HepG2 (cell line): ENCODE results near the gene PCDHA7. TPM values are rescaled to one million over a fixed set of nuclear protein-coding genes. Genes with fewer than 3 reads are reported as not detected.

Source experiments
- ATAC-seq: fragments of 200-7000 bp; cut with Tn5 transposase; 3 replicates; pipeline ENCODE4 v1.9.1; 2020; ENCODE audit warnings: mild to moderate bottlenecking, moderate library complexity
- BruUV-seq: library from RNA; stranded (reverse); fragments of 400-500 nt; replicated peaks from 2 replicates; lab custom pipeline; 2021; lab: Mats Ljungman, UMichigan
- CTCF ChIA-PET: fragments of 300-600 bp; formaldehyde crosslinking; extraction: SDS; loops from one replicate; lab custom pipeline; 2021; ENCODE audit warnings: low total read pairs, inconsistent platforms, low intra/inter-chr PET ratio; lab: Yijun Ruan, JAX
- POLR2A ChIA-PET: fragments of 350-600 bp; sonication (Branson Sonifier 250); formaldehyde crosslinking; loops from one replicate; lab custom pipeline; 2020; ENCODE audit warnings: antibody characterized with exemption, inconsistent platforms; lab: Yijun Ruan, JAX
- DNase-seq: peaks from one replicate; pipeline ENCODE4 v3.0.0-alpha.2; 2015; ENCODE audit warnings: low spot score
- FAIRE-seq: peaks from 3 replicates; lab custom pipeline; 2011; peaks lifted over from hg19 to GRCh38; lab: Jason Lieb, UNC
- H2AFZ ChIP-seq: one replicate; pipeline ENCODE4 v1.6.1; 2011; ENCODE audit warnings: low read length, inconsistent platforms
- H3K27ac ChIP-seq: fragments of 300-600 bp; 3 replicates; pipeline ENCODE4 v1.8.0; 2011; ENCODE audit warnings: mixed run types, mild to moderate bottlenecking, mixed read lengths, low read length, inconsistent platforms; ENCODE audit not compliant: insufficient read depth; ENCODE audit errors: extremely low read length
- H3K27me3 ChIP-seq, 2 experiments: fragments of 200-600 bp in 1 of 2; 2 replicates in 1 of 2; 3 replicates in 1 of 2; pipeline versions ENCODE4 v1.6.0 to v1.8.0; 2011; ENCODE audit warnings: low read length in 2 of 2, mild to moderate bottlenecking in 2 of 2, moderate library complexity in 2 of 2, inconsistent platforms in 1 of 2; ENCODE audit not compliant: insufficient read depth in 2 of 2, control insufficient read depth in 1 of 2
- H3K36me3 ChIP-seq, 2 experiments: fragments of 200-600 bp in 1 of 2; replicated peaks in 1 of 2; 2 replicates in 1 of 2; 3 replicates in 1 of 2; pipeline versions ENCODE4 v1.5.1 to v1.8.0; 2011; ENCODE audit warnings: low read length in 2 of 2, inconsistent platforms in 1 of 2; ENCODE audit not compliant: insufficient read depth in 2 of 2, control insufficient read depth in 1 of 2
- H3K4me1 ChIP-seq: 2 replicates; pipeline ENCODE4 v1.5.1; 2012; ENCODE audit warnings: low read length, inconsistent platforms; ENCODE audit not compliant: insufficient read depth
- H3K4me2 ChIP-seq: 2 replicates; pipeline ENCODE4 v1.6.0; 2011; ENCODE audit warnings: low read depth, low read length, inconsistent platforms
- H3K4me3 ChIP-seq, 3 experiments: fragments of 200-600 bp in 1 of 3; sonication (generic), shearing (Covaris generic) in 1 of 3; replicated peaks in 1 of 3; 2 replicates each; pipeline ENCODE4 v1.5.1; 2011 to 2016; ENCODE audit warnings: low read length in 3 of 3, inconsistent platforms in 2 of 3, low read depth in 2 of 3, mild to moderate bottlenecking in 2 of 3, control low read depth in 1 of 3, mixed read lengths in 1 of 3; ENCODE audit not compliant: insufficient read depth in 1 of 3
- H3K79me2 ChIP-seq: one replicate; pipeline ENCODE4 v1.6.1; 2011; ENCODE audit warnings: low read length, inconsistent platforms; ENCODE audit not compliant: insufficient read depth
- H3K9ac ChIP-seq: 2 replicates; pipeline ENCODE4 v1.6.0; 2011; ENCODE audit warnings: mild to moderate bottlenecking, low read depth, low read length, inconsistent platforms; ENCODE audit not compliant: insufficient read depth
- H3K9me3 ChIP-seq: 2 replicates; pipeline ENCODE4 v1.5.1; 2012; ENCODE audit warnings: mild to moderate bottlenecking, low read length
- H4K20me1 ChIP-seq: 2 replicates; pipeline ENCODE4 v1.6.0; 2011; ENCODE audit warnings: inconsistent platforms, mild to moderate bottlenecking, low read length, moderate library complexity; ENCODE audit not compliant: insufficient read depth
- HOXA5 ChIP-seq: sonication (generic); formaldehyde crosslinking; IDR thresholded peaks from 2 replicates; pipeline ENCODE4 v1.4.0; 2020; ENCODE audit warnings: missing genetic modification reagents
- HOXD1 ChIP-seq: sonication (generic); formaldehyde crosslinking; IDR thresholded peaks from 2 replicates; pipeline ENCODE4 v1.5.0; 2020; ENCODE audit warnings: missing genetic modification reagents
- KDM5B ChIP-seq: sonication (generic); formaldehyde crosslinking; IDR thresholded peaks from 2 replicates; pipeline ENCODE4 v1.4.0; 2020; ENCODE audit warnings: missing genetic modification reagents, mild to moderate bottlenecking, borderline replicate concordance
- MZF1 ChIP-seq: sonication (generic); formaldehyde crosslinking; IDR thresholded peaks from 2 replicates; pipeline ENCODE4 v1.8.1; 2023; ENCODE audit warnings: mild to moderate bottlenecking, missing genetic modification reagents, borderline replicate concordance
- PRPF4 ChIP-seq: fragments of 200-400 bp; formaldehyde crosslinking; IDR thresholded peaks from 2 replicates; pipeline ENCODE4 v1.6.1; 2016; ENCODE audit warnings: low read length, low read depth; ENCODE audit not compliant: poor library complexity, severe bottlenecking
- STAG1 ChIP-seq: sonication (generic); formaldehyde crosslinking; IDR thresholded peaks from 2 replicates; pipeline ENCODE4 v1.4.0; 2020; ENCODE audit warnings: missing genetic modification reagents
- ZNF382 ChIP-seq: sonication (generic); formaldehyde crosslinking; IDR thresholded peaks from 2 replicates; pipeline ENCODE4 v1.5.0; 2020; ENCODE audit warnings: missing genetic modification reagents, mild to moderate bottlenecking, borderline replicate concordance
- ZNF598 ChIP-seq: sonication (generic); formaldehyde crosslinking; IDR thresholded peaks from 2 replicates; pipeline ENCODE4 v1.5.1; 2020; ENCODE audit warnings: mild to moderate bottlenecking, missing genetic modification reagents, borderline replicate concordance
- ZNF615 ChIP-seq: sonication (generic); formaldehyde crosslinking; IDR thresholded peaks from 2 replicates; pipeline ENCODE4 v1.5.0; 2020; ENCODE audit warnings: mild to moderate bottlenecking, missing genetic modification reagents, borderline replicate concordance
- WGBS: methylation state at CpG from one replicate; pipeline ENCODE4 v1.1.6; 2017; ENCODE audit warnings: low lambda C conversion rate; 5-methylcytosine and 5-hydroxymethylcytosine counted together
- in situ Hi-C: cut with HindIII; loops from 2 replicates; pipeline ENCODE4 v1.10.0; 2017; ENCODE audit warnings: low pct_unique_long_range_greater_than_20kb; ENCODE audit not compliant: extremely low pct_ligation_motif_present
- intact Hi-C: fragments of 100-400 bp; cut with micrococcal nuclease; formaldehyde crosslinking; loops from one replicate; pipeline ENCODE4 v1.10.0; 2022; ENCODE audit not compliant: unreplicated experiment
- polyA plus RNA-seq, 8 experiments: library from polyadenylated mRNA; depleted of rRNA in 3 of 8; stranded (reverse) in 7 of 8; unstranded in 1 of 8; fragments of >200 nt; fragmentation: Illumina TruSeq in 4 of 8; extraction: Trizol in 4 of 8; gene quantifications; 2 replicates each; pipeline versions ENCODE4 v1.2.1 to v1.2.3, GENCODE V29; 2011 to 2016; ENCODE audit warnings: low read depth in 4 of 8, missing spikeins in 1 of 8, mixed read lengths in 1 of 8; ENCODE audit not compliant: insufficient read depth in 1 of 8
- total RNA-seq, 5 experiments: library from RNA; depleted of rRNA; stranded (reverse); fragments of >200 nt; fragmentation: Illumina TruSeq; extraction: Trizol; gene quantifications; 2 replicates each; pipeline ENCODE4 v1.2.3, GENCODE V29; 2016; ENCODE audit warnings: low read depth in 1 of 5
- TF ChIP-seq, protein P1 (sequence below): sonication (generic); formaldehyde crosslinking; IDR thresholded peaks from 2 replicates; pipeline ENCODE4 v1.5.0; 2020; ENCODE audit warnings: mild to moderate bottlenecking, missing genetic modification reagents
- TF ChIP-seq, protein P2 (sequence below): sonication (generic); formaldehyde crosslinking; IDR thresholded peaks from 2 replicates; pipeline ENCODE4 v1.4.0; 2020; ENCODE audit warnings: missing genetic modification reagents, borderline replicate concordance
- TF ChIP-seq, protein P3 (sequence below): fragments of 450-650 bp; IDR thresholded peaks from 2 replicates; pipeline ENCODE4 v1.6.1; 2017; ENCODE audit warnings: mild to moderate bottlenecking

The PCDHA7 gene
- total and polyA plus RNA-seq, 2 of the 13 experiments (the other 11 are each of a cell fraction or from before 2014, with no cell fraction given): 0.49 to 0.53 TPM

DNA sequence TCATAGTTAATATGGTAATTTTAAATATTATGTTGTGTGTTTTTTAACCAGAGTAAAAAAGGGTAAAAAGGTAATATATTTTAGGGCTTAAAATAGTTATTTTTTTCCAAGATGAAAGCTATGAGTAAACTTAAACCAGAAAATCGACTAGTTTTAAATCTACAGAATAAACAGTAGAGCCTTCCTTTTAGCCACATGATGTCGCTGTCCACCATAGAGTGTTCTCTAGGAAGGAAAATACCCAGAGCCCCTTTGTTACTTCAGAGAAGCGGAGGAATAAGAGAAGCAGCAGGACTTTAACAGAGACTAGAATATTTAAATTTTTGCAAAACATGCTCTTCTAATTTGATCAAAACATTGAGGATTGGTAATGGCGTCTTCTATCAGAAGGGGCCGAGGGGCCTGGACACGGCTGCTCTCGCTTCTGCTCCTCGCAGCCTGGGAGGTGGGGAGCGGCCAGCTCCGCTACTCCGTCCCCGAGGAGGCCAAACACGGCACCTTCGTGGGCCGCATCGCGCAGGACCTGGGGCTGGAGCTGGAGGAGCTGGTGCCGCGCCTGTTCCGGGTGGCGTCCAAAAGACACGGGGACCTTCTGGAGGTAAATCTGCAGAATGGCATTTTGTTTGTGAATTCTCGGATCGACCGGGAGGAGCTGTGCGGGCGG, 39.3 kb upstream of the PCDHA7 start, which contains the start of gene PCDHA2 (continued):
- TF ChIP-seq KDM5B (CRISPR knock-in tag) (no peak), HOXA5 (no peak)

DNA sequence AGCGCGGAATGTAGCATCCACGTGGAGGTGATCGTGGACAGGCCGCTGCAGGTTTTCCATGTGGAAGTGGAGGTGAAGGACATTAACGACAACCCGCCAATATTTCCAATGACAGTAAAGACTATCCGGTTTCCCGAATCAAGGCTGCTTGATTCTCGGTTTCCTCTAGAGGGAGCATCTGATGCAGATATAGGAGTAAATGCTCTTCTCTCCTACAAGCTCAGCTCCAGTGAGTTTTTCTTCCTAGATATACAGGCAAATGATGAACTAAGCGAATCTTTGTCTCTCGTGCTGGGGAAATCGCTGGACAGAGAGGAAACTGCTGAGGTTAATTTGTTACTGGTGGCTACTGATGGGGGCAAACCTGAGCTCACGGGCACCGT, 38.8 kb upstream of the PCDHA7 start:
- H4K20me1 ChIP-seq: no peaks in the 10 kb centered on the region
- no peak overlapping the region for H3K27ac ChIP-seq
- H3K4me1 ChIP-seq: no peaks in the 10 kb centered on the region
- ATAC-seq: peak; percentile 69
- FAIRE-seq: no peak
- H3K9ac ChIP-seq: no peak overlapping the region
- H3K4me3 ChIP-seq: no peak overlapping the region
- H3K27me3 ChIP-seq: no peaks in the 10 kb centered on the region
- in situ Hi-C loops (no loop called here), intact Hi-C loops (no loop called here)
- POLR2A ChIA-PET: no interaction called here
- WGBS: 41% methylated on average over 15 of the region's 15 CpGs
- no peak overlapping the region for H3K4me2 ChIP-seq
- H3K79me2 ChIP-seq: no peaks in the 10 kb centered on the region
- BruUV-seq: no TSS peak
- no peak for DNase-seq
- TF ChIP-seq, protein P1, sequence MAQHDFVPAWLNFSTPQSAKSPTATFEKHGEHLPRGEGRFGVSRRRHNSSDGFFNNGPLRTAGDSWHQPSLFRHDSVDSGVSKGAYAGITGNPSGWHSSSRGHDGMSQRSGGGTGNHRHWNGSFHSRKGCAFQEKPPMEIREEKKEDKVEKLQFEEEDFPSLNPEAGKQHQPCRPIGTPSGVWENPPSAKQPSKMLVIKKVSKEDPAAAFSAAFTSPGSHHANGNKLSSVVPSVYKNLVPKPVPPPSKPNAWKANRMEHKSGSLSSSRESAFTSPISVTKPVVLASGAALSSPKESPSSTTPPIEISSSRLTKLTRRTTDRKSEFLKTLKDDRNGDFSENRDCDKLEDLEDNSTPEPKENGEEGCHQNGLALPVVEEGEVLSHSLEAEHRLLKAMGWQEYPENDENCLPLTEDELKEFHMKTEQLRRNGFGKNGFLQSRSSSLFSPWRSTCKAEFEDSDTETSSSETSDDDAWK (CRISPR knock-in tag): no peak
- TF ChIP-seq ZNF615 (CRISPR knock-in tag): no peak
- TF ChIP-seq ZNF382 (CRISPR knock-in tag): no peak
- TF ChIP-seq PRPF4: no peak
- no peak for TF ChIP-seq HOXD1 (CRISPR knock-in tag)
- TF ChIP-seq MZF1 (CRISPR knock-in tag): no peak
- TF ChIP-seq ZNF598 (CRISPR knock-in tag): no peak
- TF ChIP-seq, protein P2, sequence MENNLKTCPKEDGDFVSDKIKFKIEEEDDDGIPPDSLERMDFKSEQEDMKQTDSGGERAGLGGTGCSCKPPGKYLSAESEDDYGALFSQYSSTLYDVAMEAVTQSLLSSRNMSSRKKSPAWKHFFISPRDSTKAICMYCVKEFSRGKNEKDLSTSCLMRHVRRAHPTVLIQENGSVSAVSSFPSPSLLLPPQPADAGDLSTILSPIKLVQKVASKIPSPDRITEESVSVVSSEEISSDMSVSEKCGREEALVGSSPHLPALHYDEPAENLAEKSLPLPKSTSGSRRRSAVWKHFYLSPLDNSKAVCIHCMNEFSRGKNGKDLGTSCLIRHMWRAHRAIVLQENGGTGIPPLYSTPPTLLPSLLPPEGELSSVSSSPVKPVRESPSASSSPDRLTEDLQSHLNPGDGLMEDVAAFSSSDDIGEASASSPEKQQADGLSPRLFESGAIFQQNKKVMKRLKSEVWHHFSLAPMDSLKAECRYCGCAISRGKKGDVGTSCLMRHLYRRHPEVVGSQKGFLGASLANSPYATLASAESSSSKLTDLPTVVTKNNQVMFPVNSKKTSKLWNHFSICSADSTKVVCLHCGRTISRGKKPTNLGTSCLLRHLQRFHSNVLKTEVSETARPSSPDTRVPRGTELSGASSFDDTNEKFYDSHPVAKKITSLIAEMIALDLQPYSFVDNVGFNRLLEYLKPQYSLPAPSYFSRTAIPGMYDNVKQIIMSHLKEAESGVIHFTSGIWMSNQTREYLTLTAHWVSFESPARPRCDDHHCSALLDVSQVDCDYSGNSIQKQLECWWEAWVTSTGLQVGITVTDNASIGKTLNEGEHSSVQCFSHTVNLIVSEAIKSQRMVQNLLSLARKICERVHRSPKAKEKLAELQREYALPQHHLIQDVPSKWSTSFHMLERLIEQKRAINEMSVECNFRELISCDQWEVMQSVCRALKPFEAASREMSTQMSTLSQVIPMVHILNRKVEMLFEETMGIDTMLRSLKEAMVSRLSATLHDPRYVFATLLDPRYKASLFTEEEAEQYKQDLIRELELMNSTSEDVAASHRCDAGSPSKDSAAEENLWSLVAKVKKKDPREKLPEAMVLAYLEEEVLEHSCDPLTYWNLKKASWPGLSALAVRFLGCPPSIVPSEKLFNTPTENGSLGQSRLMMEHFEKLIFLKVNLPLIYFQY (CRISPR knock-in tag): no peak
- TF ChIP-seq STAG1: no peak
- TF ChIP-seq, protein P3, sequence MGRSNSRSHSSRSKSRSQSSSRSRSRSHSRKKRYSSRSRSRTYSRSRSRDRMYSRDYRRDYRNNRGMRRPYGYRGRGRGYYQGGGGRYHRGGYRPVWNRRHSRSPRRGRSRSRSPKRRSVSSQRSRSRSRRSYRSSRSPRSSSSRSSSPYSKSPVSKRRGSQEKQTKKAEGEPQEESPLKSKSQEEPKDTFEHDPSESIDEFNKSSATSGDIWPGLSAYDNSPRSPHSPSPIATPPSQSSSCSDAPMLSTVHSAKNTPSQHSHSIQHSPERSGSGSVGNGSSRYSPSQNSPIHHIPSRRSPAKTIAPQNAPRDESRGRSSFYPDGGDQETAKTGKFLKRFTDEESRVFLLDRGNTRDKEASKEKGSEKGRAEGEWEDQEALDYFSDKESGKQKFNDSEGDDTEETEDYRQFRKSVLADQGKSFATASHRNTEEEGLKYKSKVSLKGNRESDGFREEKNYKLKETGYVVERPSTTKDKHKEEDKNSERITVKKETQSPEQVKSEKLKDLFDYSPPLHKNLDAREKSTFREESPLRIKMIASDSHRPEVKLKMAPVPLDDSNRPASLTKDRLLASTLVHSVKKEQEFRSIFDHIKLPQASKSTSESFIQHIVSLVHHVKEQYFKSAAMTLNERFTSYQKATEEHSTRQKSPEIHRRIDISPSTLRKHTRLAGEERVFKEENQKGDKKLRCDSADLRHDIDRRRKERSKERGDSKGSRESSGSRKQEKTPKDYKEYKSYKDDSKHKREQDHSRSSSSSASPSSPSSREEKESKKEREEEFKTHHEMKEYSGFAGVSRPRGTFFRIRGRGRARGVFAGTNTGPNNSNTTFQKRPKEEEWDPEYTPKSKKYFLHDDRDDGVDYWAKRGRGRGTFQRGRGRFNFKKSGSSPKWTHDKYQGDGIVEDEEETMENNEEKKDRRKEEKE: no peak
- CTCF ChIA-PET: no interaction called here
- peaks cover 31% of the 10 kb centered on the region for H3K9me3 ChIP-seq
- no peaks in the 10 kb centered on the region for H3K36me3 ChIP-seq
- no peak overlapping the region for H2AFZ ChIP-seq
